Thoracic aorta (tissue), 2 donors: ENCODE results near the gene STIP1. TPM values are rescaled to one million over a fixed set of nuclear protein-coding genes. Genes with fewer than 3 reads are reported as not detected.

Experiments used
- ATAC-seq: fragments of 150-250 bp; one replicate; pipeline ENCODE4 v1.8.0; 2017; ENCODE audit warnings: low read depth; ENCODE audit not compliant: insufficient number of reproducible peaks, low FRiP score
- DNase-seq: peaks from one replicate; pipeline ENCODE4 v3.0.0-alpha.2; 2020; ENCODE audit warnings: low spot score
- H3K27ac ChIP-seq, 2 donors: fragments of 200-600 bp; sonication (generic); 1 replicate in 1 of 2; 2 replicates in 1 of 2; pipeline ENCODE4 v1.5.1; 2016; ENCODE audit warnings: mild to moderate bottlenecking in 2 of 2, moderate library complexity in 2 of 2
- H3K27me3 ChIP-seq: fragments of 200-600 bp; sonication (generic); replicated peaks from 2 replicates; pipeline ENCODE4 v1.6.0; 2016; ENCODE audit warnings: mild to moderate bottlenecking; ENCODE audit not compliant: insufficient read depth
- H3K36me3 ChIP-seq: fragments of 200-600 bp; sonication (generic); one replicate; pipeline ENCODE4 v1.5.1; 2016
- H3K4me1 ChIP-seq, 2 donors: fragments of 200-600 bp; sonication (generic); 1 replicate in 1 of 2; 2 replicates in 1 of 2; pipeline versions ENCODE4 v1.5.1 to v1.6.0; 2016; ENCODE audit warnings: low read depth in 2 of 2, mild to moderate bottlenecking in 1 of 2; ENCODE audit not compliant: control insufficient read depth in 1 of 2
- H3K4me3 ChIP-seq: fragments of 200-600 bp; sonication (generic); 2 replicates; pipeline ENCODE4 v1.5.1; 2016; ENCODE audit warnings: mild to moderate bottlenecking
- H3K9me3 ChIP-seq: fragments of 200-600 bp; sonication (generic); 2 replicates; pipeline ENCODE4 v1.5.1; 2016
- CTCF ChIP-seq: fragments of 200-600 bp; sonication (generic); IDR thresholded peaks from one replicate; pipeline ENCODE4 v1.5.1; 2019; ENCODE audit warnings: antibody characterized with exemption
- total RNA-seq, 2 donors: library from RNA; depleted of rRNA; stranded (reverse); fragments of >200 nt; gene quantifications; one replicate each; pipeline versions ENCODE4 v1.1.0 to v1.2.3, GENCODE V29; 2016

Gene STIP1
- total RNA-seq, 2 donors from 2014 or later, result 74.7 to 91.2 TPM

GRCh38 chr11:64225608-64226506, 39.9 kb downstream of the STIP1 start, which contains the start of the genes NUDT22 and TRPT1:
NUDT22 (plus strand) TSS chr11:64226274; CDS start chr11:64226653, 379 bp downstream.
TRPT1 (minus strand) TSS chr11:64226186; CDS start chr11:64225860, 326 bp downstream.
- Histone ChIP-seq H3K4me3 (peak within 1 kb of the TSS; percentile 96), H3K4me1 (peaks cover 13 to 46% of the 10 kb centered on the region in 2 donors), H3K36me3 (no peaks in the 10 kb centered on the region), H3K9me3 (no peaks in the 10 kb centered on the region), H3K27me3 (no peaks in the 10 kb centered on the region), H3K27ac (peak within 1 kb of the TSS; percentile 93)
- DNase-seq (no peak), ATAC-seq (peak; percentile 36)
- no peak for TF ChIP-seq CTCF

- Histone ChIP-seq H3K27ac (peak overlapping the region; percentile 93), H3K4me1 (peaks cover 18 to 53% of the 10 kb centered on the region in 2 donors), H3K27me3 (no peaks in the 10 kb centered on the region), H3K9me3 (no peaks in the 10 kb centered on the region), H3K36me3 (no peaks in the 10 kb centered on the region), H3K4me3 (peak overlapping the region; percentile 96)
- ATAC-seq (no peak), DNase-seq (no peak)
- no peak for TF ChIP-seq CTCF
These were observed 40.6 kb downstream of the STIP1 start for GRCh38 chr11:64226507-64227051.

GRCh38 chr11:64227405-64227956, 41.5 kb downstream of the STIP1 start:
- no peak for TF ChIP-seq CTCF
- no peaks in the 10 kb centered on the region for H3K27me3 ChIP-seq
- H3K4me3 ChIP-seq, result peak overlapping the region; percentile 96
- ATAC-seq (no peak), DNase-seq (no peak)
- H3K36me3 ChIP-seq, result no peaks in the 10 kb centered on the region
- H3K9me3 ChIP-seq, result no peaks in the 10 kb centered on the region
- H3K27ac ChIP-seq, result peak overlapping the region; percentile 93
- H3K4me1 ChIP-seq, result peaks cover 18 to 60% of the 10 kb centered on the region in 2 donors

GRCh38 chr11:64229090-64229743, 43.2 kb downstream of the STIP1 start:
- no peaks in the 10 kb centered on the region for H3K36me3 ChIP-seq
- H3K27ac ChIP-seq, result peak overlapping the region; percentile 88 to 90
- ATAC-seq (no peak), DNase-seq (no peak)
- H3K4me3 ChIP-seq, result peak overlapping the region; percentile 85
- H3K27me3 ChIP-seq, result no peaks in the 10 kb centered on the region
- H3K9me3 ChIP-seq, result no peaks in the 10 kb centered on the region
- TF ChIP-seq CTCF, result no peak
- peaks cover 26 to 76% of the 10 kb centered on the region in 2 donors for H3K4me1 ChIP-seq
